Islet of Langerhans (tissue), 1 donor: ENCODE measurements around the gene NDST4.

Experiments
- FAIRE-seq: peaks from one replicate; lab custom pipeline; 2011; peaks lifted over from hg19 to GRCh38; lab: Jason Lieb, UNC

The NDST4 gene

GRCh38 chr4:114782415-114783214 is 330.8 kb downstream of the NDST4 start:
- peak; percentile 21 for FAIRE-seq

- no peak for FAIRE-seq
Measured at GRCh38 chr4:114780205-114780604, 333.2 kb downstream of the NDST4 start.
